ENCODE results near the gene PLXNB3. TPM values are rescaled to one million over a fixed set of nuclear protein-coding genes. Genes with fewer than 3 reads are reported as not detected.

The PLXNB3 gene
- total and polyA plus RNA-seq, 2 experiments from 2014 or later, result 0.70 to 4.1 TPM

DNA sequence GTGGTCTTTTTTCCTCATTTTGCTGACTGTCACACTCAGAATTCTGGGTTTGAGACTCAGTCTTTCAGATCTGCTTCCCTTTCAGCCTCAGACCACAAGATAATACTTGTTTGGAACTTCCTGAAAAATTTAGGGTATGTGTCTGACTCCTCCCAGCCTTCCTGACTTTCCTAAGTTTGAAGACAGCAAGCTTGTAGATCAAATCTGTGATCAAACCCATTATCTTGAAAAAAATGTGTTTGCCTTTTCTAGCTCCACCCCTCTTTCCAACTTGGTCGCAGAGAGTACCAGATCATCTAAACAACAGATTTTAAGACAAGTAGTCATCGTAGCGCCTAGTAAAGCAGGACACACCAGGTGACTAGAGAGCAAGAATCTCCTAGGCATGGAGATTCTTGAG, 49.8 kb upstream of the PLXNB3 start:
- H3K36me3 ChIP-seq (ENCODE audit: insufficient read depth), result no peaks in the 10 kb centered on the region
- H3K36me3 Mint-ChIP-seq (ENCODE audit: low read depth), result peaks cover 51% of the 10 kb centered on the region
- H3F3A ChIP-seq (replicated peaks; ENCODE audit: low read depth), result no peaks in the 10 kb centered on the region
- H3K9me3 Mint-ChIP-seq, result no peaks in the 10 kb centered on the region
- no peak for ATAC-seq
- H3K27me3 Mint-ChIP-seq (ENCODE audit: insufficient read depth, low read depth, poor library complexity), result peaks cover 1% of the 10 kb centered on the region
- no peaks in the 10 kb centered on the region for H3K4me1 ChIP-seq (ENCODE audit: insufficient read depth)
- no peaks in the 10 kb centered on the region for H3K27me3 ChIP-seq (ENCODE audit: insufficient read depth)
- no peak for TF ChIP-seq JUNB (IDR thresholded peaks at IDR 0.05; ENCODE audit: unreplicated experiment)
- no peak for TF ChIP-seq POLR2AphosphoS5 (IDR thresholded peaks at IDR 0.05; ENCODE audit: low read depth)
- no peak for TF ChIP-seq ZNF114 (CRISPR knock-in tag; IDR thresholded peaks at IDR 0.05)
- no peak for TF ChIP-seq EZH2 (IDR thresholded peaks at IDR 0.05; ENCODE audit: low read depth, unreplicated experiment)
- TF ChIP-seq NANOG (IDR thresholded peaks at IDR 0.05; ENCODE audit: borderline replicate concordance), result no peak
- TF ChIP-seq, protein P1, sequence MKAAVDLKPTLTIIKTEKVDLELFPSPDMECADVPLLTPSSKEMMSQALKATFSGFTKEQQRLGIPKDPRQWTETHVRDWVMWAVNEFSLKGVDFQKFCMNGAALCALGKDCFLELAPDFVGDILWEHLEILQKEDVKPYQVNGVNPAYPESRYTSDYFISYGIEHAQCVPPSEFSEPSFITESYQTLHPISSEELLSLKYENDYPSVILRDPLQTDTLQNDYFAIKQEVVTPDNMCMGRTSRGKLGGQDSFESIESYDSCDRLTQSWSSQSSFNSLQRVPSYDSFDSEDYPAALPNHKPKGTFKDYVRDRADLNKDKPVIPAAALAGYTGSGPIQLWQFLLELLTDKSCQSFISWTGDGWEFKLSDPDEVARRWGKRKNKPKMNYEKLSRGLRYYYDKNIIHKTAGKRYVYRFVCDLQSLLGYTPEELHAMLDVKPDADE (IDR thresholded peaks at IDR 0.05), result no peak
- no peak for TF ChIP-seq STAT1 (IDR thresholded peaks at IDR 0.05; ENCODE audit: unreplicated experiment)
- no peak for TF ChIP-seq CREB1 (CRISPR knock-in tag; IDR thresholded peaks at IDR 0.05; ENCODE audit: low read depth)
- TF ChIP-seq EZH2phosphoT487 (IDR thresholded peaks at IDR 0.05; ENCODE audit: unreplicated experiment), result no peak
- no peak for TF ChIP-seq ZNF331 (CRISPR knock-in tag; IDR thresholded peaks at IDR 0.05; ENCODE audit: low read depth)
- TF ChIP-seq, protein P2, sequence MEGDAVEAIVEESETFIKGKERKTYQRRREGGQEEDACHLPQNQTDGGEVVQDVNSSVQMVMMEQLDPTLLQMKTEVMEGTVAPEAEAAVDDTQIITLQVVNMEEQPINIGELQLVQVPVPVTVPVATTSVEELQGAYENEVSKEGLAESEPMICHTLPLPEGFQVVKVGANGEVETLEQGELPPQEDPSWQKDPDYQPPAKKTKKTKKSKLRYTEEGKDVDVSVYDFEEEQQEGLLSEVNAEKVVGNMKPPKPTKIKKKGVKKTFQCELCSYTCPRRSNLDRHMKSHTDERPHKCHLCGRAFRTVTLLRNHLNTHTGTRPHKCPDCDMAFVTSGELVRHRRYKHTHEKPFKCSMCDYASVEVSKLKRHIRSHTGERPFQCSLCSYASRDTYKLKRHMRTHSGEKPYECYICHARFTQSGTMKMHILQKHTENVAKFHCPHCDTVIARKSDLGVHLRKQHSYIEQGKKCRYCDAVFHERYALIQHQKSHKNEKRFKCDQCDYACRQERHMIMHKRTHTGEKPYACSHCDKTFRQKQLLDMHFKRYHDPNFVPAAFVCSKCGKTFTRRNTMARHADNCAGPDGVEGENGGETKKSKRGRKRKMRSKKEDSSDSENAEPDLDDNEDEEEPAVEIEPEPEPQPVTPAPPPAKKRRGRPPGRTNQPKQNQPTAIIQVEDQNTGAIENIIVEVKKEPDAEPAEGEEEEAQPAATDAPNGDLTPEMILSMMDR (conservative IDR thresholded peaks at IDR 0.05; ENCODE audit: low read depth in 2 of 2), result no peak
- TF ChIP-seq, protein P3, sequence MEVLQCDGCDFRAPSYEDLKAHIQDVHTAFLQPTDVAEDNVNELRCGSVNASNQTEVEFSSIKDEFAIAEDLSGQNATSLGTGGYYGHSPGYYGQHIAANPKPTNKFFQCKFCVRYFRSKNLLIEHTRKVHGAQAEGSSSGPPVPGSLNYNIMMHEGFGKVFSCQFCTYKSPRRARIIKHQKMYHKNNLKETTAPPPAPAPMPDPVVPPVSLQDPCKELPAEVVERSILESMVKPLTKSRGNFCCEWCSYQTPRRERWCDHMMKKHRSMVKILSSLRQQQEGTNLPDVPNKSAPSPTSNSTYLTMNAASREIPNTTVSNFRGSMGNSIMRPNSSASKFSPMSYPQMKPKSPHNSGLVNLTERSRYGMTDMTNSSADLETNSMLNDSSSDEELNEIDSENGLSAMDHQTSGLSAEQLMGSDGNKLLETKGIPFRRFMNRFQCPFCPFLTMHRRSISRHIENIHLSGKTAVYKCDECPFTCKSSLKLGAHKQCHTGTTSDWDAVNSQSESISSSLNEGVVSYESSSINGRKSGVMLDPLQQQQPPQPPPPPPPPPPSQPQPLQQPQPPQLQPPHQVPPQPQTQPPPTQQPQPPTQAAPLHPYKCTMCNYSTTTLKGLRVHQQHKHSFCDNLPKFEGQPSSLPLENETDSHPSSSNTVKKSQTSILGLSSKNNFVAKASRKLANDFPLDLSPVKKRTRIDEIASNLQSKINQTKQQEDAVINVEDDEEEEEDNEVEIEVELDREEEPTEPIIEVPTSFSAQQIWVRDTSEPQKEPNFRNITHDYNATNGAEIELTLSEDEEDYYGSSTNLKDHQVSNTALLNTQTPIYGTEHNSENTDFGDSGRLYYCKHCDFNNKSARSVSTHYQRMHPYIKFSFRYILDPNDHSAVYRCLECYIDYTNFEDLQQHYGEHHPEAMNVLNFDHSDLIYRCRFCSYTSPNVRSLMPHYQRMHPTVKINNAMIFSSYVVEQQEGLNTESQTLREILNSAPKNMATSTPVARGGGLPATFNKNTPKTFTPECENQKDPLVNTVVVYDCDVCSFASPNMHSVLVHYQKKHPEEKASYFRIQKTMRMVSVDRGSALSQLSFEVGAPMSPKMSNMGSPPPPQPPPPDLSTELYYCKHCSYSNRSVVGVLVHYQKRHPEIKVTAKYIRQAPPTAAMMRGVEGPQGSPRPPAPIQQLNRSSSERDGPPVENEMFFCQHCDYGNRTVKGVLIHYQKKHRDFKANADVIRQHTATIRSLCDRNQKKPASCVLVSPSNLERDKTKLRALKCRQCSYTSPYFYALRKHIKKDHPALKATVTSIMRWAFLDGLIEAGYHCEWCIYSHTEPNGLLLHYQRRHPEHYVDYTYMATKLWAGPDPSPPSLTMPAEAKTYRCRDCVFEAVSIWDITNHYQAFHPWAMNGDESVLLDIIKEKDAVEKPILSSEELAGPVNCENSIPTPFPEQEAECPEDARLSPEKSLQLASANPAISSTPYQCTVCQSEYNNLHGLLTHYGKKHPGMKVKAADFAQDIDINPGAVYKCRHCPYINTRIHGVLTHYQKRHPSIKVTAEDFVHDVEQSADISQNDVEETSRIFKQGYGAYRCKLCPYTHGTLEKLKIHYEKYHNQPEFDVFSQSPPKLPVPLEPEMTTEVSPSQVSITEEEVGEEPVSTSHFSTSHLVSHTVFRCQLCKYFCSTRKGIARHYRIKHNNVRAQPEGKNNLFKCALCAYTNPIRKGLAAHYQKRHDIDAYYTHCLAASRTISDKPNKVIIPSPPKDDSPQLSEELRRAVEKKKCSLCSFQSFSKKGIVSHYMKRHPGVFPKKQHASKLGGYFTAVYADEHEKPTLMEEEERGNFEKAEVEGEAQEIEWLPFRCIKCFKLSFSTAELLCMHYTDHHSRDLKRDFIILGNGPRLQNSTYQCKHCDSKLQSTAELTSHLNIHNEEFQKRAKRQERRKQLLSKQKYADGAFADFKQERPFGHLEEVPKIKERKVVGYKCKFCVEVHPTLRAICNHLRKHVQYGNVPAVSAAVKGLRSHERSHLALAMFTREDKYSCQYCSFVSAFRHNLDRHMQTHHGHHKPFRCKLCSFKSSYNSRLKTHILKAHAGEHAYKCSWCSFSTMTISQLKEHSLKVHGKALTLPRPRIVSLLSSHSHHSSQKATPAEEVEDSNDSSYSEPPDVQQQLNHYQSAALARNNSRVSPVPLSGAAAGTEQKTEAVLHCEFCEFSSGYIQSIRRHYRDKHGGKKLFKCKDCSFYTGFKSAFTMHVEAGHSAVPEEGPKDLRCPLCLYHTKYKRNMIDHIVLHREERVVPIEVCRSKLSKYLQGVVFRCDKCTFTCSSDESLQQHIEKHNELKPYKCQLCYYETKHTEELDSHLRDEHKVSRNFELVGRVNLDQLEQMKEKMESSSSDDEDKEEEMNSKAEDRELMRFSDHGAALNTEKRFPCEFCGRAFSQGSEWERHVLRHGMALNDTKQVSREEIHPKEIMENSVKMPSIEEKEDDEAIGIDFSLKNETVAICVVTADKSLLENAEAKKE (CRISPR knock-in tag; IDR thresholded peaks at IDR 0.05), result no peak
- TF ChIP-seq, protein P4, sequence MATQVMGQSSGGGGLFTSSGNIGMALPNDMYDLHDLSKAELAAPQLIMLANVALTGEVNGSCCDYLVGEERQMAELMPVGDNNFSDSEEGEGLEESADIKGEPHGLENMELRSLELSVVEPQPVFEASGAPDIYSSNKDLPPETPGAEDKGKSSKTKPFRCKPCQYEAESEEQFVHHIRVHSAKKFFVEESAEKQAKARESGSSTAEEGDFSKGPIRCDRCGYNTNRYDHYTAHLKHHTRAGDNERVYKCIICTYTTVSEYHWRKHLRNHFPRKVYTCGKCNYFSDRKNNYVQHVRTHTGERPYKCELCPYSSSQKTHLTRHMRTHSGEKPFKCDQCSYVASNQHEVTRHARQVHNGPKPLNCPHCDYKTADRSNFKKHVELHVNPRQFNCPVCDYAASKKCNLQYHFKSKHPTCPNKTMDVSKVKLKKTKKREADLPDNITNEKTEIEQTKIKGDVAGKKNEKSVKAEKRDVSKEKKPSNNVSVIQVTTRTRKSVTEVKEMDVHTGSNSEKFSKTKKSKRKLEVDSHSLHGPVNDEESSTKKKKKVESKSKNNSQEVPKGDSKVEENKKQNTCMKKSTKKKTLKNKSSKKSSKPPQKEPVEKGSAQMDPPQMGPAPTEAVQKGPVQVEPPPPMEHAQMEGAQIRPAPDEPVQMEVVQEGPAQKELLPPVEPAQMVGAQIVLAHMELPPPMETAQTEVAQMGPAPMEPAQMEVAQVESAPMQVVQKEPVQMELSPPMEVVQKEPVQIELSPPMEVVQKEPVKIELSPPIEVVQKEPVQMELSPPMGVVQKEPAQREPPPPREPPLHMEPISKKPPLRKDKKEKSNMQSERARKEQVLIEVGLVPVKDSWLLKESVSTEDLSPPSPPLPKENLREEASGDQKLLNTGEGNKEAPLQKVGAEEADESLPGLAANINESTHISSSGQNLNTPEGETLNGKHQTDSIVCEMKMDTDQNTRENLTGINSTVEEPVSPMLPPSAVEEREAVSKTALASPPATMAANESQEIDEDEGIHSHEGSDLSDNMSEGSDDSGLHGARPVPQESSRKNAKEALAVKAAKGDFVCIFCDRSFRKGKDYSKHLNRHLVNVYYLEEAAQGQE (IDR thresholded peaks at IDR 0.05; ENCODE audit: unreplicated experiment), result no peak
- H3K9me2 ChIP-seq (ENCODE audit: insufficient read depth), result no peaks in the 10 kb centered on the region
- H3K4me1 Mint-ChIP-seq, result no peaks in the 10 kb centered on the region
- no peak overlapping the region for H3K4me3 ChIP-seq
- H3K79me2 ChIP-seq (replicated peaks; ENCODE audit: insufficient read depth), result 0 out of 2 replicates have a peak, but pooled peaks cover 2% of the 10 kb centered on the region
- no peak overlapping the region for H3K27ac ChIP-seq (ENCODE audit: low read depth)
- DNase-seq (ENCODE audit: low spot score), result no peak
- H3K4me3 Mint-ChIP-seq, result no peak overlapping the region
- no peak overlapping the region for H3K27ac Mint-ChIP-seq
- no peak overlapping the region for H2AFZ ChIP-seq
- no peak overlapping the region for H3K4me2 ChIP-seq
- peaks cover 3% of the 10 kb centered on the region; the same call in 1 of the 2 replicates for H4K20me1 ChIP-seq (replicated peaks; ENCODE audit: insufficient read depth)

Data from GM23338 (cell line).